GM23338 (cell line): Measurements from ENCODE around the gene GPHN. TPM values are rescaled to one million over a fixed set of nuclear protein-coding genes. Genes with fewer than 3 reads are reported as not detected.
A peak's percentile ranks its signal among the peaks of the same experiment; 100 is the strongest.

Experiments
- ATAC-seq: fragments of 200-7000 bp; cut with Tn5 transposase; 3 replicates; pipeline ENCODE4 v1.9.1; 2020
- DNase-seq: peaks from one replicate; pipeline ENCODE4 v3.0.0-alpha.2; 2015; ENCODE audit warnings: low spot score
- H2AFZ ChIP-seq: fragments of 200-600 bp; sonication (generic); 2 replicates; pipeline ENCODE4 v1.8.0; 2016; ENCODE audit warnings: antibody characterized with exemption, mild to moderate bottlenecking, moderate library complexity
- H3F3A ChIP-seq: fragments of 200-600 bp; sonication (generic); replicated peaks from 2 replicates; pipeline ENCODE4 v1.8.0; 2017; ENCODE audit warnings: antibody characterized with exemption, mixed run types, low read depth
- H3K27ac ChIP-seq: fragments of 200-600 bp; sonication (generic); 2 replicates; pipeline ENCODE4 v1.6.1; 2016; ENCODE audit warnings: low read depth
- H3K27me3 ChIP-seq: fragments of 200-600 bp; sonication (generic); 2 replicates; pipeline ENCODE4 v1.8.0; 2016; ENCODE audit warnings: mild to moderate bottlenecking, mixed run types, moderate library complexity; ENCODE audit not compliant: insufficient read depth
- H3K36me3 ChIP-seq: fragments of 200-600 bp; sonication (generic); 2 replicates; pipeline ENCODE4 v1.8.0; 2016; ENCODE audit warnings: mild to moderate bottlenecking; ENCODE audit not compliant: insufficient read depth
- H3K4me1 ChIP-seq: fragments of 200-600 bp; sonication (generic); 2 replicates; pipeline ENCODE4 v1.8.0; 2016; ENCODE audit warnings: mild to moderate bottlenecking, moderate library complexity; ENCODE audit not compliant: insufficient read depth
- H3K4me2 ChIP-seq: fragments of 200-600 bp; sonication (generic); 2 replicates; pipeline ENCODE4 v1.7.1; 2017; ENCODE audit warnings: mixed run types
- H3K4me3 ChIP-seq: fragments of 200-600 bp; sonication (generic); 2 replicates; pipeline ENCODE4 v1.6.1; 2016; ENCODE audit warnings: mixed run types
- H3K79me2 ChIP-seq: fragments of 200-600 bp; sonication (generic); replicated peaks from 2 replicates; pipeline ENCODE4 v1.8.0; 2017; ENCODE audit warnings: mild to moderate bottlenecking; ENCODE audit not compliant: insufficient read depth
- H3K9me2 ChIP-seq: fragments of 200-600 bp; sonication (generic); 2 replicates; pipeline ENCODE4 v1.8.0; 2017; ENCODE audit not compliant: insufficient read depth
- H4K20me1 ChIP-seq: fragments of 200-600 bp; sonication (generic); replicated peaks from 2 replicates; pipeline ENCODE4 v1.8.0; 2017; ENCODE audit warnings: mild to moderate bottlenecking; ENCODE audit not compliant: insufficient read depth
- H3K27ac Mint-ChIP-seq: 2 replicates; pipeline ENCODE4 v1.8.0; 2020; ENCODE audit warnings: inconsistent platforms, mild to moderate bottlenecking, moderate library complexity, mixed read lengths
- H3K27me3 Mint-ChIP-seq: 3 replicates; pipeline ENCODE4 v1.8.0; 2022; ENCODE audit warnings: low read depth, mild to moderate bottlenecking, moderate library complexity, mixed read lengths, inconsistent platforms; ENCODE audit not compliant: insufficient read depth, poor library complexity
- H3K36me3 Mint-ChIP-seq: 3 replicates; pipeline ENCODE4 v1.8.0; 2021; ENCODE audit warnings: low read depth, mild to moderate bottlenecking, inconsistent platforms, moderate library complexity, mixed read lengths
- H3K4me1 Mint-ChIP-seq: 3 replicates; pipeline ENCODE4 v1.8.0; 2020; ENCODE audit warnings: mild to moderate bottlenecking, inconsistent platforms, mixed read lengths
- H3K4me3 Mint-ChIP-seq: 3 replicates; pipeline ENCODE4 v1.8.0; 2021; ENCODE audit warnings: moderate library complexity, mild to moderate bottlenecking, inconsistent platforms, mixed read lengths
- H3K9me3 Mint-ChIP-seq: 3 replicates; pipeline ENCODE4 v1.8.0; 2020; ENCODE audit warnings: moderate library complexity, mild to moderate bottlenecking, inconsistent platforms, mixed read lengths
- EZH2 ChIP-seq: fragments of 200-600 bp; sonication (generic); IDR thresholded peaks from one replicate; pipeline ENCODE4 v1.8.0; 2017; ENCODE audit warnings: antibody characterized with exemption, mild to moderate bottlenecking, low read depth; ENCODE audit not compliant: unreplicated experiment
- STAT1 ChIP-seq: IDR thresholded peaks from one replicate; pipeline ENCODE4 v1.6.1; 2016; ENCODE audit warnings: antibody characterized with exemption; ENCODE audit not compliant: unreplicated experiment
- ZNF114 ChIP-seq: fragments of 250-450 bp; sonication (Bioruptor Pico); IDR thresholded peaks from 2 replicates; pipeline ENCODE4 v1.5.0; 2020; ENCODE audit warnings: mild to moderate bottlenecking, moderate library complexity
- polyA plus RNA-seq: library from polyadenylated mRNA; unstranded; fragments of >200 nt; fragmentation: Nextera tagmentation; extraction: Ambion mirVana; gene quantifications from 2 replicates; pipeline ENCODE4 v1.2.1, GENCODE V29; 2016
- total RNA-seq: library from RNA; depleted of rRNA; stranded (reverse); fragments of >200 nt; shearing (Covaris generic); gene quantifications from 2 replicates; pipeline ENCODE4 v1.2.3, GENCODE V29; 2014
- TF ChIP-seq, protein P1 (sequence below): fragments of 250-450 bp; sonication (Bioruptor Pico); IDR thresholded peaks from 2 replicates; pipeline ENCODE4 v1.5.0; 2020; ENCODE audit warnings: mild to moderate bottlenecking, moderate library complexity
- TF ChIP-seq, protein P2 (sequence below): IDR thresholded peaks from one replicate; pipeline ENCODE4 v1.6.1; 2018; ENCODE audit warnings: antibody characterized with exemption; ENCODE audit not compliant: unreplicated experiment

GPHN gene
- total and polyA plus RNA-seq, 2 experiments from 2014 or later, result 17.6 to 20.6 TPM

DNA sequence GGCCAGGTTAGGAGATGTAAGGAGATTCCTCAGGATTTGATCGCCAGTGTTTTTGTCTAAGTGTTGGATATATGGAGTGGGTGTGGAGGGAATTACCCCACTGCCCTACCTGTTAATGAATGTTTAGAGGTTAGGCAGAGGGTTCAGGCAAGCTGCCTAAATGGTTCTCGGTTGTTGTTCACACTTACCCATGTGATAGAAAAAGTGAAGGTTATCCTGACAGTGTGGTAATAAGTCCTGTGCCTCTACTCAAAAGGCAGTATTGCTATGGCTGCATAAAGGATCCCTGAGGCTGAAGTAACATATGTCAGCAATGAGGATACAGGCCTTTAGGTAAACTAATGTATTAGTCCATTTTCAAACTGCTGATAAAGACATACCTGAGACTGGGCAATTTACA, 112.0 kb downstream of the GPHN start (continued):
- TF ChIP-seq, protein P1, sequence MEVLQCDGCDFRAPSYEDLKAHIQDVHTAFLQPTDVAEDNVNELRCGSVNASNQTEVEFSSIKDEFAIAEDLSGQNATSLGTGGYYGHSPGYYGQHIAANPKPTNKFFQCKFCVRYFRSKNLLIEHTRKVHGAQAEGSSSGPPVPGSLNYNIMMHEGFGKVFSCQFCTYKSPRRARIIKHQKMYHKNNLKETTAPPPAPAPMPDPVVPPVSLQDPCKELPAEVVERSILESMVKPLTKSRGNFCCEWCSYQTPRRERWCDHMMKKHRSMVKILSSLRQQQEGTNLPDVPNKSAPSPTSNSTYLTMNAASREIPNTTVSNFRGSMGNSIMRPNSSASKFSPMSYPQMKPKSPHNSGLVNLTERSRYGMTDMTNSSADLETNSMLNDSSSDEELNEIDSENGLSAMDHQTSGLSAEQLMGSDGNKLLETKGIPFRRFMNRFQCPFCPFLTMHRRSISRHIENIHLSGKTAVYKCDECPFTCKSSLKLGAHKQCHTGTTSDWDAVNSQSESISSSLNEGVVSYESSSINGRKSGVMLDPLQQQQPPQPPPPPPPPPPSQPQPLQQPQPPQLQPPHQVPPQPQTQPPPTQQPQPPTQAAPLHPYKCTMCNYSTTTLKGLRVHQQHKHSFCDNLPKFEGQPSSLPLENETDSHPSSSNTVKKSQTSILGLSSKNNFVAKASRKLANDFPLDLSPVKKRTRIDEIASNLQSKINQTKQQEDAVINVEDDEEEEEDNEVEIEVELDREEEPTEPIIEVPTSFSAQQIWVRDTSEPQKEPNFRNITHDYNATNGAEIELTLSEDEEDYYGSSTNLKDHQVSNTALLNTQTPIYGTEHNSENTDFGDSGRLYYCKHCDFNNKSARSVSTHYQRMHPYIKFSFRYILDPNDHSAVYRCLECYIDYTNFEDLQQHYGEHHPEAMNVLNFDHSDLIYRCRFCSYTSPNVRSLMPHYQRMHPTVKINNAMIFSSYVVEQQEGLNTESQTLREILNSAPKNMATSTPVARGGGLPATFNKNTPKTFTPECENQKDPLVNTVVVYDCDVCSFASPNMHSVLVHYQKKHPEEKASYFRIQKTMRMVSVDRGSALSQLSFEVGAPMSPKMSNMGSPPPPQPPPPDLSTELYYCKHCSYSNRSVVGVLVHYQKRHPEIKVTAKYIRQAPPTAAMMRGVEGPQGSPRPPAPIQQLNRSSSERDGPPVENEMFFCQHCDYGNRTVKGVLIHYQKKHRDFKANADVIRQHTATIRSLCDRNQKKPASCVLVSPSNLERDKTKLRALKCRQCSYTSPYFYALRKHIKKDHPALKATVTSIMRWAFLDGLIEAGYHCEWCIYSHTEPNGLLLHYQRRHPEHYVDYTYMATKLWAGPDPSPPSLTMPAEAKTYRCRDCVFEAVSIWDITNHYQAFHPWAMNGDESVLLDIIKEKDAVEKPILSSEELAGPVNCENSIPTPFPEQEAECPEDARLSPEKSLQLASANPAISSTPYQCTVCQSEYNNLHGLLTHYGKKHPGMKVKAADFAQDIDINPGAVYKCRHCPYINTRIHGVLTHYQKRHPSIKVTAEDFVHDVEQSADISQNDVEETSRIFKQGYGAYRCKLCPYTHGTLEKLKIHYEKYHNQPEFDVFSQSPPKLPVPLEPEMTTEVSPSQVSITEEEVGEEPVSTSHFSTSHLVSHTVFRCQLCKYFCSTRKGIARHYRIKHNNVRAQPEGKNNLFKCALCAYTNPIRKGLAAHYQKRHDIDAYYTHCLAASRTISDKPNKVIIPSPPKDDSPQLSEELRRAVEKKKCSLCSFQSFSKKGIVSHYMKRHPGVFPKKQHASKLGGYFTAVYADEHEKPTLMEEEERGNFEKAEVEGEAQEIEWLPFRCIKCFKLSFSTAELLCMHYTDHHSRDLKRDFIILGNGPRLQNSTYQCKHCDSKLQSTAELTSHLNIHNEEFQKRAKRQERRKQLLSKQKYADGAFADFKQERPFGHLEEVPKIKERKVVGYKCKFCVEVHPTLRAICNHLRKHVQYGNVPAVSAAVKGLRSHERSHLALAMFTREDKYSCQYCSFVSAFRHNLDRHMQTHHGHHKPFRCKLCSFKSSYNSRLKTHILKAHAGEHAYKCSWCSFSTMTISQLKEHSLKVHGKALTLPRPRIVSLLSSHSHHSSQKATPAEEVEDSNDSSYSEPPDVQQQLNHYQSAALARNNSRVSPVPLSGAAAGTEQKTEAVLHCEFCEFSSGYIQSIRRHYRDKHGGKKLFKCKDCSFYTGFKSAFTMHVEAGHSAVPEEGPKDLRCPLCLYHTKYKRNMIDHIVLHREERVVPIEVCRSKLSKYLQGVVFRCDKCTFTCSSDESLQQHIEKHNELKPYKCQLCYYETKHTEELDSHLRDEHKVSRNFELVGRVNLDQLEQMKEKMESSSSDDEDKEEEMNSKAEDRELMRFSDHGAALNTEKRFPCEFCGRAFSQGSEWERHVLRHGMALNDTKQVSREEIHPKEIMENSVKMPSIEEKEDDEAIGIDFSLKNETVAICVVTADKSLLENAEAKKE (CRISPR knock-in tag), result no peak
- TF ChIP-seq, protein P2, sequence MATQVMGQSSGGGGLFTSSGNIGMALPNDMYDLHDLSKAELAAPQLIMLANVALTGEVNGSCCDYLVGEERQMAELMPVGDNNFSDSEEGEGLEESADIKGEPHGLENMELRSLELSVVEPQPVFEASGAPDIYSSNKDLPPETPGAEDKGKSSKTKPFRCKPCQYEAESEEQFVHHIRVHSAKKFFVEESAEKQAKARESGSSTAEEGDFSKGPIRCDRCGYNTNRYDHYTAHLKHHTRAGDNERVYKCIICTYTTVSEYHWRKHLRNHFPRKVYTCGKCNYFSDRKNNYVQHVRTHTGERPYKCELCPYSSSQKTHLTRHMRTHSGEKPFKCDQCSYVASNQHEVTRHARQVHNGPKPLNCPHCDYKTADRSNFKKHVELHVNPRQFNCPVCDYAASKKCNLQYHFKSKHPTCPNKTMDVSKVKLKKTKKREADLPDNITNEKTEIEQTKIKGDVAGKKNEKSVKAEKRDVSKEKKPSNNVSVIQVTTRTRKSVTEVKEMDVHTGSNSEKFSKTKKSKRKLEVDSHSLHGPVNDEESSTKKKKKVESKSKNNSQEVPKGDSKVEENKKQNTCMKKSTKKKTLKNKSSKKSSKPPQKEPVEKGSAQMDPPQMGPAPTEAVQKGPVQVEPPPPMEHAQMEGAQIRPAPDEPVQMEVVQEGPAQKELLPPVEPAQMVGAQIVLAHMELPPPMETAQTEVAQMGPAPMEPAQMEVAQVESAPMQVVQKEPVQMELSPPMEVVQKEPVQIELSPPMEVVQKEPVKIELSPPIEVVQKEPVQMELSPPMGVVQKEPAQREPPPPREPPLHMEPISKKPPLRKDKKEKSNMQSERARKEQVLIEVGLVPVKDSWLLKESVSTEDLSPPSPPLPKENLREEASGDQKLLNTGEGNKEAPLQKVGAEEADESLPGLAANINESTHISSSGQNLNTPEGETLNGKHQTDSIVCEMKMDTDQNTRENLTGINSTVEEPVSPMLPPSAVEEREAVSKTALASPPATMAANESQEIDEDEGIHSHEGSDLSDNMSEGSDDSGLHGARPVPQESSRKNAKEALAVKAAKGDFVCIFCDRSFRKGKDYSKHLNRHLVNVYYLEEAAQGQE, result no peak
- no peak for TF ChIP-seq STAT1

DNA sequence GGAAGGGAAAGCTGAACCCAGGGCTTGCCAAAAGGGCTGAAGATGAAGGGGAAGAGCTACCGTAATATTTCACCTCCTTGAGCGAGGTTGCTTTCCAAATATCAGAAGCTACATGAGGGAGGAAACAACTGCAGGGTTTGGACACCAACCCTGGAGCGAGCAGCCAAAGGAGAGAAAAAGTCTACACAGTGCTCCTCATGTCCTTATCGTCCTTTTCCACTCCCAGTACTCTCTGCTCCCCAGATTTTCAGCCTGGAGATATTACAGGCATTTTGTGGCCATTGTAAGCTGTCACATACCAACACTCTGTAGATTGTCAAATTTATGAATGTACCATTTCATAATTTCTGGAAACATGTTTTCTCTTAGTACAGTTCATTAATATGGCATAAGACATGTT, 115.9 kb downstream of the GPHN start:
- ATAC-seq (peak; percentile 27; the same call in 1 of the 3 replicates), DNase-seq (no peak)
- peaks cover 5% of the 10 kb centered on the region; the same call in 1 of the 3 replicates for H3K4me1 Mint-ChIP-seq
- Histone ChIP-seq H2AFZ (no peak overlapping the region), H3K9me2 (no peaks in the 10 kb centered on the region), H3K4me3 (no peak overlapping the region), H4K20me1 (no peaks in the 10 kb centered on the region), H3K79me2 (peaks cover 33% of the 10 kb centered on the region), H3K4me1 (no peaks in the 10 kb centered on the region), H3K4me2 (no peak overlapping the region), H3K36me3 (no peaks in the 10 kb centered on the region), H3K27me3 (no peaks in the 10 kb centered on the region), H3F3A (no peaks in the 10 kb centered on the region), H3K27ac (no peak overlapping the region)
- peaks cover 27% of the 10 kb centered on the region for H3K36me3 Mint-ChIP-seq
- no peak overlapping the region; the same call in 2 of the 3 replicates for H3K4me3 Mint-ChIP-seq
- H3K27ac Mint-ChIP-seq, result no peak overlapping the region
- peaks cover 24% of the 10 kb centered on the region for H3K9me3 Mint-ChIP-seq
- peaks cover 2% of the 10 kb centered on the region for H3K27me3 Mint-ChIP-seq
- TF ChIP-seq, protein P1 (CRISPR knock-in tag), result no peak
- TF ChIP-seq ZNF114 (CRISPR knock-in tag) (no peak), EZH2 (no peak)
